Chondrocyte (in vitro differentiated cells): ENCODE results near the gene AK2. TPM values are rescaled to one million over a fixed set of nuclear protein-coding genes. Genes with fewer than 3 reads are reported as not detected.
A peak's percentile ranks its signal among the peaks of the same experiment; 100 is the strongest.
"Not testable (repeated sequence)": the region's sequence is repeated elsewhere in the genome, so short reads cannot be mapped to it uniquely, and the experiment has no call there.

Experiments used
- DNase-seq: peaks from one replicate; pipeline ENCODE4 v3.0.0; 2021; ENCODE audit warnings: mixed read lengths, low spot score
- H3K27ac Mint-ChIP-seq: one replicate; pipeline ENCODE4 v1.8.0; 2021; ENCODE audit warnings: mild to moderate bottlenecking, moderate library complexity, mixed read lengths; ENCODE audit not compliant: unreplicated experiment
- H3K27me3 Mint-ChIP-seq: 2 replicates; pipeline ENCODE4 v1.8.0; 2021; ENCODE audit warnings: low read depth, mixed read lengths
- H3K36me3 Mint-ChIP-seq: 2 replicates; pipeline ENCODE4 v1.8.0; 2021; ENCODE audit warnings: low read depth, mixed read lengths
- H3K4me1 Mint-ChIP-seq: 2 replicates; pipeline ENCODE4 v1.8.0; 2021; ENCODE audit warnings: low read depth, mild to moderate bottlenecking, mixed read lengths
- H3K4me3 Mint-ChIP-seq: one replicate; pipeline ENCODE4 v1.8.0; 2021; ENCODE audit warnings: mild to moderate bottlenecking, moderate library complexity, mixed read lengths; ENCODE audit not compliant: unreplicated experiment
- H3K9me3 Mint-ChIP-seq: 2 replicates; pipeline ENCODE4 v1.8.0; 2021; ENCODE audit warnings: low read depth, mixed read lengths
- CTCF ChIP-seq: fragments of 200-600 bp; sonication (generic); IDR thresholded peaks from 2 replicates; pipeline ENCODE4 v1.5.0; 2021; ENCODE audit warnings: antibody characterized with exemption, mild to moderate bottlenecking, moderate library complexity
- total RNA-seq: library from RNA; stranded (reverse); gene quantifications from 3 replicates; pipeline ENCODE4 v1.2.1, GENCODE V29; 2021

AK2 gene
- total RNA-seq, 1 donor from 2014 or later, result 94.9 TPM

- Mint-ChIP-seq H3K4me3 (no peak overlapping the region), H3K27me3 (no peaks in the 10 kb centered on the region), H3K36me3 (no peaks in the 10 kb centered on the region), H3K27ac (no peak overlapping the region), H3K4me1 (peaks cover 27% of the 10 kb centered on the region), H3K9me3 (no peaks in the 10 kb centered on the region)
- TF ChIP-seq CTCF, result no peak
- no peak for DNase-seq
Measured at GRCh38 chr1:32997381-32997891, 39.2 kb downstream of the AK2 start.

GRCh38 chr1:32993324-32993636 lies 43.4 kb downstream of the AK2 start:
- peak overlapping the region; percentile 86 for H3K27ac Mint-ChIP-seq
- H3K27me3 Mint-ChIP-seq, H3K4me3 Mint-ChIP-seq, DNase-seq, H3K36me3 Mint-ChIP-seq, H3K9me3 Mint-ChIP-seq: not testable (repeated sequence)
- H3K4me1 Mint-ChIP-seq, result peaks cover 60% of the 10 kb centered on the region

GRCh38 chr1:32992489-32993323 lies 44.0 kb downstream of the AK2 start:
- Mint-ChIP-seq H3K27ac (peak overlapping the region; percentile 86), H3K27me3 (no peaks in the 10 kb centered on the region), H3K4me1 (peaks cover 59% of the 10 kb centered on the region), H3K9me3 (no peaks in the 10 kb centered on the region), H3K4me3 (no peak overlapping the region), H3K36me3 (no peaks in the 10 kb centered on the region)
- no peak for DNase-seq
- TF ChIP-seq CTCF, result no peak

- no peak for DNase-seq
- no peak for TF ChIP-seq CTCF
- Mint-ChIP-seq H3K9me3 (no peaks in the 10 kb centered on the region), H3K27me3 (no peaks in the 10 kb centered on the region), H3K4me1 (peaks cover 52% of the 10 kb centered on the region), H3K4me3 (no peak overlapping the region), H3K27ac (peak overlapping the region; percentile 86), H3K36me3 (no peaks in the 10 kb centered on the region)
Measured at GRCh38 chr1:32991819-32992488, 44.7 kb downstream of the AK2 start.

- TF ChIP-seq CTCF, result no peak
- H3K4me3 Mint-ChIP-seq, result no peak overlapping the region
- H3K4me1 Mint-ChIP-seq, result peaks cover 52% of the 10 kb centered on the region
- H3K9me3 Mint-ChIP-seq, result no peaks in the 10 kb centered on the region
- no peaks in the 10 kb centered on the region for H3K36me3 Mint-ChIP-seq
- no peak overlapping the region for H3K27ac Mint-ChIP-seq
- DNase-seq, result no peak
- H3K27me3 Mint-ChIP-seq, result no peaks in the 10 kb centered on the region
Measured at GRCh38 chr1:32991386-32991785, 45.3 kb downstream of the AK2 start.
